GM21515 (cell line): ENCODE results near the gene POLR2M.

Experiments used
- ATAC-seq: cut with Tn5 transposase; IDR thresholded peaks from one replicate; pipeline ENCODE4 v1.9.1; 2021; ENCODE audit not compliant: unreplicated experiment

The POLR2M gene

DNA sequence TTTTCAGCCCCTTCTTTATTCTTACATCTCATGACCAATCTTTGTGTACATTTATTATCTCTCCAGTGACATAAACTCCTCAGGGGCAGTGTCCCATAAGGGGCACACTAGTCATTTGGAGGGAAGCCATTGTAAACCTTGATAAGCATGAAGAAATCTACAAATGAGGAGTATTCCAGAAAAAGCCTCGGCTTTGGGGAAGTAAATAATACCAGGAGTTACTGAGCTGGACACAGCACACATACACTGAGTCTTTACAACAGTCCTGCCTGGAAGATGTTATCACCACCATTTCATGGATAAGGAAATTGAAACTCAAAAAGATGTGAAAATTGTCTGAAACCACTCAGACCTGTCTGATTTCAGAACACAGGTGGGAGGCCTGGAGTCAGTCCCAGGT lies 15.4 kb upstream of the POLR2M start:
- no peak for ATAC-seq

DNA sequence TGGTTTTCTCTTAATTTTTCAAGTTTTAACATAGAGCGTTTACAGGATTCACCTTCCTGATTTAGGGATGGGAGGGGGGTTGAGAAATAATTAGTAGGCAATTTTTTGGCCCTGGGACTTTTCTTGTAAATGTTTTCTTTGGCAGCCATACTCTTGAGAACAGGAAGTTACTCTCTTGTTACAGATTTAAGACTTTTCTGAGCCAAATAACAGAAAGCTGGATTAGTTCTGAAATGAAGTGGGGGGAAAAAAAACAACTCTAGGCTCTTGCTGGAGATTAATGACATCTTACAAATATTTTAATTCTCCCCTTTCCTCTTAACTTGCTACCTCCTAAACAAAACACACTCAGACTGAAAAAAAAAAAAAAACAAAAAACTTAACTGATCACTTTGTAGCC lies 13.8 kb upstream of the POLR2M start:
- no peak for ATAC-seq

DNA sequence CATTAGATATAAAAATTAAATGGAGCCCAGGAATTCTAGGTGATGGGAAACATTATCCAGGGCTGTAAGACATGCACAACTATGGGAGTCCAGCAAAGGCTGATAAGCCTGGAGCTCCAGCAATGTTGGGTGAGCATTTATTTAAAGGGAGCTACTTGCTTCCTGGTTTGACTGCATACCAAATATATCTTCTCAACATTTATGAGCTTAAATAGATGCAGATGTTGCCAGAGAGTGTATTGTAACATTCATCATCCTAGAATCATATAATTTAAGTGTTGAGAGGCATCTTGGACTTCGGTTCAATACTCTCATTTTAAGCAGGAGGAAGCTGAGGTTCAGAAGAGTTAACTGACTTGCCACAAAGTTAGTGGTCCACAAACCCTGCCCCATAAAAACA lies 12.2 kb upstream of the POLR2M start:
- ATAC-seq: no peak

DNA sequence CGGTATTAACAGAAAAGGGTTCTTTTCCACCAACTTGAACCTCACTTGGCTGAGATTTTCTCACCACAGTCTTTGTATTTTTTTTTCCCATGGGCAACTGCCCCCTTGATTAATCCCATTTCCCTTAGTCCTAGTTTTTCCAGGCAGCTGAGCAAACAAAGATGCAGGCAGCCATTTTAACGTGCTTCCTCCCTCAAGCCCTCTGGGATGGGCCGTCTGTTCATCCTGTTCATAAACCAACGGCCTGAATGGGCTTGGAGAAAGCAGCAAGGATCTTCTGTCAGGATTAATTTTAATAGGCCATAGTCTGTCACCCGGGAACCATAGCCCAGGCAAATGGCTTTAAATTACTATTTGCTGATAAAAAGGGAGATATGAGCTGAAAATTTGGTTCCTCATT lies 10.4 kb upstream of the POLR2M start:
- no peak for ATAC-seq

DNA sequence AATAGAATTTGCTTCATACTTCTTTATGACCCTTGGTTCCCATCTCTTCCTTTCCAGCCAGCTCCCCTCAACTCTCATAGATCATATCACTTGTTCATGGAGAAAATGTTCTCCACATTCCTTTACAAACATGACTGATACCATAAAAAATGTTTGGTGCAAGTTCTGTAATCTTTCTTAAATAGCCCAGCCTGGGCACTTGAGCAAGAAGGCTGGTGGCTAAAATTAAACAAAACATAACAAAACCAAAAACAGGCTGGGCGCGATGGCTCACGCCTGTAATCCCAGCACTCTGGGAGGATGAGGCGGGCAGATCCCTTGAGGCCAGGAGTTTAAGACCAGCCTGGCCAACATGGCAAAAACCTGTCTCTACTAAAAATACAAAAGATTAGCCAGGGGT lies 8.9 kb upstream of the POLR2M start:
- ATAC-seq: no peak

DNA sequence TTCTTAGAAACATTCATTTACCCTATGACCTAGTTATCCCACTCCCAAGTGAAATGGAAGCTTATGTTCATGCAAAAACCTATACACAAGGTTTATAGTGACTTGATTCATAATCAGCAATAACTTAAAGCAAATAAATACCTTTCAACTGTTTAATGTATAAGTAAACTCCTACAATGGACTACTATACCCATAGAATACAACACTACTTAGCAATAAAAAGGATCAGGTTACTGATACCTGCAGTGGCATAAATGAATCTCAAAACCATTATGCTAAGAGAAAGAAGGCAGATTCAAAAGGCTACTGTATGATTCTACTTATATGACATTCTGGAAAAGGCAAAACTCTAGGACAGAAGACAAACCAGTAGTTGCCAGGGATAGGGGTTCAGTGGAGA lies 8.3 kb upstream of the POLR2M start:
- no peak for ATAC-seq

DNA sequence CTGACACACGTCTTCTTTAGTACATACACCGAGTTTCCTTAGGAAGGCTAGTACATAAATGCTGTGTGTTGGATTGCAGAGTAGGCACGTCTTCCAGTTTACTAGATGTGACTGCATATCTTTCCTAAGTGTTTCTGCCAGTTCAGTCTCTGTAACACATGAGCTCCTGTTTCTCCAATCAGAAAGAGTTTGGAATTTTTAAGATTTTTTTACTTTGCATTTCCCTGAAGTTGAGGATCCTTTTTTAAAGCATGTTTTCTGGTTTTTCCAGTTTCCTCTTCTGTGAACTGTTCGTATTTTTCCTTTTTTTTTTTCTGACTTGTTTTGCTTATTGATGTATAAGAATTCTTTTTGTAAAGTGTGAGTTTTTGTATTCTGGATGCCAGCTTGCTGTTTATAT lies 7.5 kb upstream of the POLR2M start:
- no peak for ATAC-seq

DNA sequence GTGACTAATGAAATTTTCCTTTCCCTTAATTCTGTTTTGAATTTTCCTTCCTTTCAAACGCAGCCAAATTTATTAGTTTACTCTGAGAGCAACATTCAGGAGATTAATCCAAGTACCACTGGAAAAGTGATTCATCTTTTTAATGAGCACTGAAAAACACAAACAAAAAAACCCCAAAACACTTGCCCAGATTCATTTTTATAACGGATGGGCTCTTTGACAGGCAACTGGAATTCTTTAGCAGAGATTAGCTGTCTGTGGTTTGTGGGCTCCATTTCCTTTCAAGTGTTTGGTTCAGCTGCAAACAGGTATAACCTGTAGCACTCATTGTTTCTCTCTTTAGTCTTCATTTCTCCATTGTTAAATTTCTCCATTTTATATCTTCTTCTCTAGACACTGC lies 3.1 kb upstream of the POLR2M start:
- ATAC-seq: no peak

DNA sequence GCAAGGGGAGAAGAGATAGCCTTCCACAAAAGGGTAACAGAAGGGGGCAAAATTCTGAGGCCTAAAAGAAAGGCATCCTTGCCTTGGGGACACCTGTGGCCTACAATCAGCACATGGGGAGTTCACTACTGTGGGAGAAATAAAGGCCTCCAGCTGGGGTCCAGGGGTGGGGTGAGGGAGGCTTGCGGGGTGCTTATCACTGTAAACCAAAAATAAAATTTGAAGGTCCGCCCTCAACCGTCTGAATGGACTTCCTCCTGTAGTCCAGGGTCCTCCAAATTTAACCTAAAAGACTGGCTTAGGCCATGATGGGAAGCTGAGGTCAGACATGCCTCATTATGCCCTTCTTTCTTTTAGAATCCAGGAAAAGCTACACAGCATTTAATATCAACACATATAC lies 2.1 kb upstream of the POLR2M start:
- no peak for ATAC-seq

DNA sequence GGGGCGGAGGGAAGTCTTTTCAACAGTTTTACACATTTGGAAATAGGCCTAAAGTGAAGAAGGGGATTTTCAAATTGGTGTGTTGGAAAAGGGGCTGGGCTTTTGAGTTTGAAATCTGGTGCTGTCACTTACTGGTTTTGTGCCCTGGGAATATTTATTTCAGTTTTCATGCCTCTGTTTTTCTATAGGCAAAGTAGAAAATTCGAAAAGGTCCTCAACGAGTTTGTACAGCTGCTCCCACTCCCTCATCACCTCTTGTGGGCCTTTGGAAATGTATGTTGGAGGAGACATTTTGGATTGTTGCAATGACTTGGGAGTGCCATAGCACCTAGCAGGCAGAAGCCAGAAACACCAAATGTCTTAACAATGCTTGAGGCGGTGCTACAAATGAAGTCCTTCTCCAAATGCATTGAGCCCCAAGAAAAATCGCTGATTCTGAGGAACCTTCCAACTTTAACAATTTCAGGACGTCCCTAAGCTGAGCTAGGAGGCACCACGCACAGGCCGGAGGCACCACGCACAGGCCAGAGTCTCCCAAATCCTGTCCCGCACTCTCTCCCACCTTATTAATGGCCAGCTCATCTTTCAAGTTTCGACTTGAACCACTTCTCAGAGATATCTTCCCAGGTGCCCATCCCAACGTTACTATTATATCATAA lies 639 bp upstream of the POLR2M start:
- no peak for ATAC-seq

DNA sequence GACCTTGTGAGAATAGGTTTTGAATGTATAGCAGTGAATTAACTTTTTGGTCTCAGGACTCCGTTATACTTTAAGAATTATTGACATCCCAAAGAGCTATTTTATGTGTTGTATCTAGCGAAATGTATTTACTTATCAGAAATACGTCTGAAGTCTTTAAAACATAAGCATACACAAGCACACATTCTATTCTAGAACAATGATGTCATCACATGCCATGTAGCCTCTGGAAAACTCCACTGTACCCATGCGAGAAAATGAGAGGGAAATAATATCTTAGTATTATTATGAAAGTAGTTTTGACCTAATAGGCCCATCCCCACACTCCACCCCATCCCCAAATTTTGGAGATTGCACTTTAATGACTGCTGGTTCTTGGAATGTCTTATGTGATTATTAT lies 1.5 kb downstream of the POLR2M start:
- no peak for ATAC-seq

DNA sequence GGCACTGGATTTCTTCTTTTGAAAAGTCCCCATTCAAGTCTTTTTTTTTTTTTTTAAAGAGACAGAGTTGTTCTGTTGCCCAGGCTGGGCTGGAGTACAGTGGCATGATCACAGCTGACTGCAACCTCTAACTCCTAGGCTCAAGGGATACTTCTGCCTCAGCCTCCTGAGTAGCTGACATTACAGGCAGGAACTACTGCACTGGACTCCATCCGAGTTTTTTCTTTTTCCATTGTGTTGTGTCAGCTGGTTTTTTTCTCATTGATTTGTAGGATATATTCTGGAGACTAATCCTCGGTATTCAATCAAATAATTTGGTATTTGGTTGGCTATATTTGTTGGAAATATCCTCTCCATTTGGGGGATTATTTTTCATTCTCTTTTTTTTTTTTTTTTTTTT lies 11.8 kb downstream of the POLR2M start:
- no peak for ATAC-seq

DNA sequence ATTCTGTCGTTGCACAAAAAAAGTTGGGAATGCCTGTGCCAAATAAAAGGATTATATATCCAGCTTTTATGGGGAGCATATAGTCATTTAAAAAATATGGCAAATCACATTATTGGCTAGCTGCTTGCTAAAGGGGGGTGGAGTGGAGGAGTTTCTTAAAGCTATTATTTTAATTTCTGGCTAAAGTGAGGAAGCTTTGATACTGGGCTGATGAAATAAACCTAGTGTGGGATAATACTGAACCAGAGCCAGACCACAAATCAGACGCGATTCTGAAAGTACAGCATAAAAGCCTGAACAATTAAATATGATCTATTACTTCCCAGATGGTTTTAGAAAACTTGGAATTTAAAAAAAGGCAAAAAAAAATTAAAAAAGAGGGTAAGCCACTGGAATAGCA lies 14.4 kb downstream of the POLR2M start:
- no peak for ATAC-seq

DNA sequence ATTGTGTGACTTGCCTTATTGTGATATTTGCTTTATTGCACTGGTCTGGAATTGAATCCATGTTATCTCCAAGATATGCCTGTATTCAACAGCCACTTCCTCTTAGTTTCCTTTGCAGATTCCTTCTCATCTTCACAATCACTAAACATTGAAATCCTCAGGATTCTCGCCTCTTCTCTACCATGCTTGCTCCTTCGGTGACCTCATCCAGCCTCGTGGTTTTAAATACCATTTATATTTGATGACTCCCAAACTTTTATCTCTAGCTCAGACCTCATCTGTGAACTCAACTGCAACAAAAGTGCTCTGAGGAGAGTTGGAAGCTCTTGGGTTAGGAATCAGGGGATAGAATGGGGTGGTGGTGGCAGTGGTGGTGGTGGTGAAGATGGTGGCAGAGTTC lies 19.9 kb downstream of the POLR2M start:
- ATAC-seq: no peak

DNA sequence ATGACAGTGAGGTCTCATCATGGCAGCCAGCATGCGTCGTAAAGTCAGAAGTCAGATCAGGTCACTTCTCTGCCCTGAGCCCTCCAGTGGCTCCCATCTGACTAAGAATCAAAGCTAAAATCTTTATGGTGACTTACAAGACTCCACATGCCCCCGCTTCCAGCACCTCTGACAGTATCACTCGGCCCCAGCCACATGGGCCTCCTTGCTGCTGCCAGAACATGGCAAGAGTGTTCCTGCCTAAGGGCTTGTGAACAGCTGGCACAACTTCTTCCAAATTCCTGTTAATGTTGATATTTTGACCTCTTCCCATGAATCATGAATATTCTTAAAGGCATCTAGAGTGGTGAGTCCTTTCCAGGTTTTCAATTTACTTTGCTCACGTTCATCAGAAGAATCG lies 20.5 kb downstream of the POLR2M start:
- no peak for ATAC-seq

DNA sequence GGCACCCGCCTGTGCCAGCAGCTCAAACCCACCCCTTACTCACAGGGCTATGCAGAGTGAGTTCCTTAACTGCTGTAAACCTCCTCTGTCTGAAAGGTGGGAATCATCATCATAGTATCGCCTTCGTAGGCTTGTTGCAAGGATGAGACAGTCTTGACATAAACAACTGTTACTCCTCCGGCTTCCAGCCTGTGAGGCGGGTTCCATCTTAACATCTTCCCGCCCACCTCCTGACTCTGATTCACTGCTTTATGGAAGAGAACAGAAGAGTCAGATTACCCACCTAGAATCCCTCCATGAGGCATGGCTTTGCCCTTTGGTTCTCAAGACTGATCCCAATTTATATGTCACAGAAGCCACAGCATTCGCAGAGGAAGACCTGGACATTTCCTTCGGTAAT lies 21.9 kb downstream of the POLR2M start:
- ATAC-seq: no peak

DNA sequence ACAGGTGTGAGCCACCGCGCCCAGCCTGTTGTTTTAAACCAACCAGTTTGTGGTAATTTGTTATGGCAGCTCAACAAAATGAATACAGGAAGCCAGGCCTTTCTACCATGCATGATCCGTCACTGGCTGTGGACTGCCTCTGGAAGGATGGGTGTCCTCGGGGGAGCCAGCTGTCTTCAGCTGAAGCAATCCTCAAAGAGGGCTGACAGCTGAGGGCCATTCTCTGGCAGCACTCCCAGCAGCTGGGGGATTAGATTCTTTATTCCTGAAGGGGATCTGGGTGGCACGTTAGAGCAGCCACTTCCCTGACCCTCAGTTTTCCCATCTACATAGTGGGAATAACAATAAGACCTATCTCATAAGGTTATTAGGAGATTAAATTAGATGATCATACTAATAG lies 24.4 kb downstream of the POLR2M start:
- ATAC-seq: no peak

DNA sequence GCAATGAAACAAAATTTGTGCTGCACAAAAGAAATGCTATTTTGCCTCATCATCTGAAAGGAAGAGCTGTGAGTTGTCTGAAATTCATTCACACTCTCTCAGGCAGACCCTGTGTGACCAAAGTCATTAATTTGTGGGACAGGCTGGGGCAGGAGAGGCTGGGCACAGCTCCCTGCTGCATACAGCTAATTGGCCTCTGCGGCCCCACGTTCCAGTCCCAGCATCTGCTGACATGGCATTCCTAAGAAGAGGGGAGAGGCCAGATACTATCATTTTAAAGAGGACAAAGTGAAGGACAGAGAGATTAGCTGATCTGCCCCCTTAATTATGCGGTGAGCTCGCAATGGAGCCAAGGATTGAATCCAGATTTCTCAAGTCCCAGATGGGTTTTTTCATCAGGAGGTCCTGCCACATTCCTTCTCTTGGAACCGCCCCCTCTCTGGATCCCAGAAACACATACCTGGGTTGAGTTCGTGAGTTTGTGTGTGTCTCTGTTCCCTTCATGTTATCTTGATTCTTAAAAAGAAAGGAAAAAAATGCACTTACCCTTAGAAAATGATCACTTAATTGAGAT lies 25.1 kb downstream of the POLR2M start:
- ATAC-seq: no peak

DNA sequence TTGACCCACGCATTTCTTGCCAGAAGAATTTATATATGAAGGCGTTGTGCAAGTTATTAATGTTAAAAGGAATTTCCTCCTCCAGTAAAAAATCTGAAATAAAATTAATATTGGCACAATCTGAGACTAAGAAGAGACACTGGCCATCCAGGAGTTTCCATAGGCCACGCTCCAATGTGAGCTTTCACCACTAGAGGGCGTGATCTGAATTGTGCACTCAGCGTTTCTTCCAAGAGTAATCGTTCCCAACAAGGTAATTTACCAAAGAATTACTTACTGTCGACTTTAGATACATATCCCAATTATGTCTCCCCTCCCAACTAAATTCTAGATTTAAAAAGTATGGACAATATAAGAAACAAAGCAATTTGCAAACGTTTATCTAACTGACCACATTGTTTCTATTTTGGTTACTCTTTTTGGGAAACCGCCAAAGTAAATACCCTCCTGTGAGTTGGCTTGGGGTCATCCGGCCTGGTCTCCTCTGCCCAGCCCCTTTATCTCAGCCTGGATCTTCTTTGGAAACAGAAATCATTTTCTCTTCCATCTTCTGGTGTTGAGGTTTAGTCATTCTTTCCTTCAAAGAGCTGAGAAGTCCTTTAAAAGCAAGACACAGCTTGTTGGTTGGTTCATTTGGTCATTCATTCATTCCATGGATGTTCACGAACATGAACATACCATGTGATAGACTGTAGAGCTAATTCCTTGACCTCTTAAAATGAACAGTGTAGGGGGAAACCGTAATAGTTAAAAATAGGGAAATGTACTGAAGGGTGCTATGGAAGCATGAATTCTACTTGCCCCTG lies 26.2 kb downstream of the POLR2M start:
- ATAC-seq: no peak

DNA sequence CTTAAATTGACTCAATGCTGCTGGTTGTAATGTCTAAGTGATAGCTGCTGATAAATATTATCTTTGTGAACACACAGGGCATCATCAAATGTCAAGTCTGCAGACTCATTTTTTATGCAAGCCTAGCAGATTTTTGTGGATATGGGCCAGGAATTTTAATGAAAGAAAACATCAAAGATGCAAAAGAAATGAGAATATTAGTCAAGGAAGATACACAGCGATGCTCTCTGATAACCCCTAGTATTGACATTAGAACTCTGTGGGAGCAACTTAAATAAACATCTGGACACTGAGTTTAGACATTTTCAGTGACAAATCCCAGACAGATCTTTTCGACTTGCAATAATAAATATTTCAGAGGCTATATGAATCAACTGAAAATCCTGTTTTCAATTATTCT lies 28.3 kb downstream of the POLR2M start:
- no peak for ATAC-seq

DNA sequence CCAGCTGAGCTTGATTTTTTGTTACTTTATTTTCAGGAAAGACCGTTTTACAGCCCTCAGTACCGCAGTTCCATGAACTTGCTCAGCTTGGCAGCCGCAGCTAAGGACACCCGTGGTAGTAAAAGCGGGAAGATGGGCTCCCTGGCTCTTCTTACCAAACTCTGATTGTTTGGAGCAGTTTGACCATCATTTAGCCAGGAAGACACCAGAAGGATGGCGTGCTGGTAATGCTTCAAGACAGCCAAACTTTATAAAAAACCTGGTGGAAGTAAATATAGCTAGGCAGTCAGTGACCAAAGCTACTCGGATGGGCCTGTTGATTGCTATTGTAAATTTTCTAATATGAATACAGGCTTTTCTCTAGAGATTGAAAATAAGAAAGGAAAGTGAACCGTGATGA lies 28.9 kb downstream of the POLR2M start:
- no peak for ATAC-seq

DNA sequence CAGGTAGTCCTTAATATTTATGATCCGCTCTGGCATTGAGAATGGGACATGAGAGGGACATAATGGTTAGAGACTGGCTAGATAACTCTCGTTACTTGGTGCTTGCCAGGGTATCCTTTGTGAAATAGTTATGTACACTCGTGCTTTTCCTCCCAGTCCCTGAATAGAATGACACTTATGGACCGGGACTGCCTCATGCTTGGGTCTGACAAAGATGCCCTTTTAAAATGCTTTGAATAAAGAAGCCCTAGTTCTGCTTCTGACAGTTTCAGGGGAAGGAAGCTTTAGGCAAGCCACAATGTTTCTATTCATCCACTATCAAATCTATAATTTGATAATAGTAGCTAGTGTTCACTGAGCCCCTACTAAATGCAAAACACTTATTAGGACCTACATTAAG lies 29.4 kb downstream of the POLR2M start:
- ATAC-seq: no peak

DNA sequence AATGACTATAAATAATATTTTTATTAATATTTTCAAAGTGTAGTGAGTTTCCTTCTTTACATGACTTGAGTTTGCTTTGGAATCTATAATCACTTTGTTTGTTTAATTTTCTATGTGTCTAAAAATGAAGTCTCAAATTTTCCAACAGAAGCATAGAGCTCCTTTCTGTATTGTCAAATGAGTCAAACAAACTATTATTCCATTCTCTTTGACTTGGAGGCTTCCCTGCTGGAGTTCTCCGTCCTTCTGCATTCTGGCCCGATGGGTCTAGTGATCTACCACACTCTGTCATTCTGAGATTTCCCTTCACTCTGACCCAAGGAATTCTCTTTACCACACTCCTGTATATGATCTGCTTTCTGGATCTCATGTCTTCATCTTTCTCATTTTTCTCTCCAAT lies 30.1 kb downstream of the POLR2M start:
- ATAC-seq: no peak
